Astrocyte (in vitro differentiated cells and primary cell): Measurements from ENCODE around the gene RILPL1. TPM values are rescaled to one million over a fixed set of nuclear protein-coding genes. Genes with fewer than 3 reads are reported as not detected.

Source experiments
- DNase-seq: peaks from one replicate; pipeline ENCODE4 v3.0.0-alpha.2; 2010; ENCODE audit warnings: low read depth
- FAIRE-seq: peaks from 2 replicates; lab custom pipeline; 2011; peaks lifted over from hg19 to GRCh38; lab: Jason Lieb, UNC
- H2AFZ ChIP-seq: 2 replicates; pipeline ENCODE4 v1.6.0; 2012; ENCODE audit warnings: low read depth, low read length, inconsistent platforms
- H3K27ac ChIP-seq: 2 replicates; pipeline ENCODE4 v1.5.1; 2011; ENCODE audit warnings: low read depth, low read length, inconsistent platforms
- H3K27me3 ChIP-seq: 2 replicates; pipeline ENCODE4 v1.6.0; 2011; ENCODE audit warnings: low read length, inconsistent platforms; ENCODE audit not compliant: insufficient read depth
- H3K36me3 ChIP-seq: 2 replicates; pipeline ENCODE4 v1.5.1; 2011; ENCODE audit warnings: low read length, inconsistent platforms; ENCODE audit not compliant: insufficient read depth
- H3K4me1 ChIP-seq: 2 replicates; pipeline ENCODE4 v1.5.1; 2011; ENCODE audit warnings: low read length, inconsistent platforms; ENCODE audit not compliant: insufficient read depth
- H3K4me2 ChIP-seq: 2 replicates; pipeline ENCODE4 v1.6.0; 2012; ENCODE audit warnings: low read length, inconsistent platforms
- H3K4me3 ChIP-seq: 2 replicates; pipeline ENCODE4 v1.5.1; 2011; ENCODE audit warnings: low read depth, mild to moderate bottlenecking, low read length, inconsistent platforms; ENCODE audit not compliant: insufficient read depth
- H3K79me2 ChIP-seq: 2 replicates; pipeline ENCODE4 v1.6.0; 2012; ENCODE audit warnings: mild to moderate bottlenecking, low read length, inconsistent platforms; ENCODE audit not compliant: insufficient read depth
- H3K9ac ChIP-seq: 2 replicates; pipeline ENCODE4 v1.6.0; 2012; ENCODE audit warnings: mild to moderate bottlenecking, low read length, inconsistent platforms
- H3K9me3 ChIP-seq: 2 replicates; pipeline ENCODE4 v1.5.1; 2012; ENCODE audit warnings: low read depth, mild to moderate bottlenecking, low read length, inconsistent platforms; ENCODE audit not compliant: insufficient read depth
- H4K20me1 ChIP-seq: 2 replicates; pipeline ENCODE4 v1.6.0; 2012; ENCODE audit warnings: low read length, inconsistent platforms; ENCODE audit not compliant: insufficient read depth
- H3K27ac Mint-ChIP-seq: one replicate; pipeline ENCODE4 v1.8.0; 2021; ENCODE audit warnings: mild to moderate bottlenecking, mixed read lengths; ENCODE audit not compliant: unreplicated experiment
- H3K27me3 Mint-ChIP-seq: one replicate; pipeline ENCODE4 v1.8.0; 2021; ENCODE audit warnings: low read depth, mixed read lengths; ENCODE audit not compliant: unreplicated experiment
- H3K36me3 Mint-ChIP-seq: one replicate; pipeline ENCODE4 v1.8.0; 2021; ENCODE audit warnings: low read depth, mixed read lengths; ENCODE audit not compliant: unreplicated experiment
- H3K4me1 Mint-ChIP-seq: one replicate; pipeline ENCODE4 v1.8.0; 2021; ENCODE audit warnings: low read depth, mixed read lengths; ENCODE audit not compliant: unreplicated experiment
- H3K4me3 Mint-ChIP-seq: one replicate; pipeline ENCODE4 v1.8.0; 2021; ENCODE audit warnings: mild to moderate bottlenecking, moderate library complexity, mixed read lengths; ENCODE audit not compliant: unreplicated experiment
- H3K9me3 Mint-ChIP-seq: one replicate; pipeline ENCODE4 v1.8.0; 2021; ENCODE audit warnings: mild to moderate bottlenecking, mixed read lengths; ENCODE audit not compliant: unreplicated experiment
- CTCF ChIP-seq: IDR thresholded peaks from 2 replicates; pipeline ENCODE4 v1.5.1; 2011; ENCODE audit warnings: low read depth, mild to moderate bottlenecking, inconsistent platforms, low read length, moderate library complexity; ENCODE audit not compliant: insufficient read depth
- EZH2 ChIP-seq: IDR thresholded peaks from 2 replicates; pipeline ENCODE4 v1.6.1; 2012; ENCODE audit warnings: mild to moderate bottlenecking, low read length, inconsistent platforms; ENCODE audit not compliant: insufficient read depth
- total RNA-seq: library from RNA; stranded (reverse); gene quantifications from 2 replicates; pipeline ENCODE4 v1.2.1, GENCODE V29; 2021

Gene RILPL1
- total RNA-seq, 1 donor from 2014 or later: 23.0 TPM

GRCh38 chr12:123436017-123436964 is 97.2 kb downstream of the RILPL1 start, which contains the start of gene RILPL2:
TSS of gene RILPL2 (minus strand) at chr12:123436684. CDS start at chr12:123436420, 264 bp downstream.
- Histone ChIP-seq H3K4me3 (peak within 1 kb of the TSS; percentile 72), H4K20me1 (peaks cover 8% of the 10 kb centered on the region), H3K9me3 (no peaks in the 10 kb centered on the region), H3K27ac (no peak within 1 kb of the TSS), H3K36me3 (no peaks in the 10 kb centered on the region), H3K4me1 (peaks cover 7% of the 10 kb centered on the region), H2AFZ (peak within 1 kb of the TSS; percentile 97), H3K9ac (peak within 1 kb of the TSS; percentile 77), H3K4me2 (peak within 1 kb of the TSS; percentile 95), H3K27me3 (no peaks in the 10 kb centered on the region), H3K79me2 (peaks cover 6% of the 10 kb centered on the region)
- no peak for FAIRE-seq
- Mint-ChIP-seq H3K27ac (peak within 1 kb of the TSS; percentile 47), H3K36me3 (no peaks in the 10 kb centered on the region), H3K4me3 (peak within 1 kb of the TSS; percentile 96), H3K4me1 (no peaks in the 10 kb centered on the region), H3K9me3 (no peaks in the 10 kb centered on the region), H3K27me3 (peaks cover 6% of the 10 kb centered on the region)
- TF ChIP-seq EZH2 (no peak), CTCF (no peak)
- DNase-seq: peak; percentile 65

- peaks cover 7% of the 10 kb centered on the region for H3K4me1 ChIP-seq
- no peaks in the 10 kb centered on the region for H3K27me3 ChIP-seq
- no peaks in the 10 kb centered on the region for H3K9me3 Mint-ChIP-seq
- peak overlapping the region; percentile 95 for H3K4me2 ChIP-seq
- no peaks in the 10 kb centered on the region for H3K4me1 Mint-ChIP-seq
- no peak overlapping the region for H3K27ac ChIP-seq
- H3K9ac ChIP-seq: peak overlapping the region; percentile 77
- H3K36me3 Mint-ChIP-seq: peaks cover 3% of the 10 kb centered on the region
- H3K4me3 ChIP-seq: peak overlapping the region; percentile 72
- DNase-seq: no peak
- no peaks in the 10 kb centered on the region for H3K9me3 ChIP-seq
- peaks cover 8% of the 10 kb centered on the region for H4K20me1 ChIP-seq
- peaks cover 6% of the 10 kb centered on the region for H3K79me2 ChIP-seq
- FAIRE-seq: no peak
- TF ChIP-seq CTCF (no peak), EZH2 (no peak)
- H3K27me3 Mint-ChIP-seq: peaks cover 6% of the 10 kb centered on the region
- no peaks in the 10 kb centered on the region for H3K36me3 ChIP-seq
- peak overlapping the region; percentile 97 for H2AFZ ChIP-seq
- H3K27ac Mint-ChIP-seq: peak overlapping the region; percentile 47
- H3K4me3 Mint-ChIP-seq: peak overlapping the region; percentile 96
Measured at GRCh38 chr12:123435636-123436016, 97.9 kb downstream of the RILPL1 start.
